Activated CD4-positive, alpha-beta T cell treated with anti-CD3 and anti-CD28 coated beads, Interleukin-2, amount 10 ng/mL, durations not matched to agents 7 days and 5 days (primary cell): ENCODE measurements around the gene UBE3B. TPM values are rescaled to one million over a fixed set of nuclear protein-coding genes. Genes with fewer than 3 reads are reported as not detected.
"Not testable (repeated sequence)": the region's sequence is repeated elsewhere in the genome, so short reads cannot be mapped to it uniquely, and the experiment has no call there.

ENCODE experiments used
- CTCF ChIA-PET: fragments of 350-600 bp; sonication (Branson Sonifier 250); formaldehyde crosslinking; loops from one replicate; lab custom pipeline; 2021; ENCODE audit warnings: antibody characterized with exemption; lab: Charles Lee
- POLR2A ChIA-PET: fragments of 350-600 bp; sonication (Branson Sonifier 250); formaldehyde crosslinking; loops from one replicate; lab custom pipeline; 2021; ENCODE audit warnings: antibody characterized with exemption; lab: Charles Lee
- DNase-seq: peaks from one replicate; pipeline ENCODE4 v3.0.0-alpha.2; 2020
- H3K27ac Mint-ChIP-seq: one replicate; pipeline ENCODE4 v1.8.0; 2021; ENCODE audit warnings: mild to moderate bottlenecking, moderate library complexity, mixed read lengths
- H3K27me3 Mint-ChIP-seq: one replicate; pipeline ENCODE4 v1.8.0; 2021; ENCODE audit warnings: mixed read lengths
- H3K36me3 Mint-ChIP-seq: one replicate; pipeline ENCODE4 v1.8.0; 2021; ENCODE audit warnings: low read depth, mixed read lengths
- H3K4me1 Mint-ChIP-seq: one replicate; pipeline ENCODE4 v1.8.0; 2021; ENCODE audit warnings: mixed read lengths
- H3K4me3 Mint-ChIP-seq: one replicate; pipeline ENCODE4 v1.8.0; 2021; ENCODE audit warnings: mild to moderate bottlenecking, moderate library complexity, mixed read lengths
- H3K9me3 Mint-ChIP-seq: one replicate; pipeline ENCODE4 v1.8.0; 2021; ENCODE audit warnings: mixed read lengths
- total RNA-seq, 2 experiments: library from RNA; stranded (reverse); gene quantifications; one replicate each; pipeline ENCODE4 v1.2.3, GENCODE V29; 2021

UBE3B gene
- total RNA-seq, 2 experiments from 2014 or later: 35.5 to 37.4 TPM

GRCh38 chr12:109466305-109466704, 11.1 kb upstream of the UBE3B start:
- H3K36me3 Mint-ChIP-seq: peaks cover 21% of the 10 kb centered on the region
- ChIA-PET POLR2A (no interaction called here), CTCF (interaction anchor here (1.7 kb wide), 1 partner anchor 11 kb away, joined by 5 read pairs; no protein-coding TSS in a partner anchor)
- no peaks in the 10 kb centered on the region for H3K9me3 Mint-ChIP-seq
- no peak overlapping the region for H3K27ac Mint-ChIP-seq
- DNase-seq: no peak
- H3K27me3 Mint-ChIP-seq: no peaks in the 10 kb centered on the region
- no peak overlapping the region for H3K4me3 Mint-ChIP-seq
- peaks cover 53% of the 10 kb centered on the region for H3K4me1 Mint-ChIP-seq

DNA sequence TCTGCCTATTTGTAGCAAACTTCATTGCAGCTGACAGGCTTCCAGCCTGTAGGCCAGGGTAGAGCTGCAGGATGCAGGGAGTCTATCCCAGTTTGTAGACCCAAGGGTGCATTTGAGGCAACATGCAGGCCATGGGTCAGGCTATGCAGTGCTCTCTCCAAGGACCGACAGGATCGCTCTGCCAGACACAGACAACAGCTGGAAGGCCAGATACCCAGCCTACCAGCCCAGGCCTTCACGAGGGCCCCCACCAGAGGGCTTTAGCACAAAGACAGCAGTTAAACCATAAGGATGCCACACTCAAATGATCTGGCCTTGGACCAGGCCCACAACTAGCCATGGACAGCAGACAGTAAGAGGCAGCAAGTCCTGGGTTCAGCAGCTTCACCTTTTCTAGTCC, 10.6 kb upstream of the UBE3B start:
- H3K4me3 Mint-ChIP-seq: no peak overlapping the region
- no peak for DNase-seq
- CTCF ChIA-PET: interaction anchor here (1.0 to 1.7 kb wide), 3 partner anchors 9 to 12 kb away, joined by 3 to 5 read pairs (median 5); partner anchors contain the start of genes KCTD10 and UBE3B
- POLR2A ChIA-PET: no interaction called here
- H3K36me3 Mint-ChIP-seq: peaks cover 19% of the 10 kb centered on the region
- no peaks in the 10 kb centered on the region for H3K27me3 Mint-ChIP-seq
- H3K27ac Mint-ChIP-seq: no peak overlapping the region
- peaks cover 50% of the 10 kb centered on the region for H3K4me1 Mint-ChIP-seq
- H3K9me3 Mint-ChIP-seq: no peaks in the 10 kb centered on the region

DNA sequence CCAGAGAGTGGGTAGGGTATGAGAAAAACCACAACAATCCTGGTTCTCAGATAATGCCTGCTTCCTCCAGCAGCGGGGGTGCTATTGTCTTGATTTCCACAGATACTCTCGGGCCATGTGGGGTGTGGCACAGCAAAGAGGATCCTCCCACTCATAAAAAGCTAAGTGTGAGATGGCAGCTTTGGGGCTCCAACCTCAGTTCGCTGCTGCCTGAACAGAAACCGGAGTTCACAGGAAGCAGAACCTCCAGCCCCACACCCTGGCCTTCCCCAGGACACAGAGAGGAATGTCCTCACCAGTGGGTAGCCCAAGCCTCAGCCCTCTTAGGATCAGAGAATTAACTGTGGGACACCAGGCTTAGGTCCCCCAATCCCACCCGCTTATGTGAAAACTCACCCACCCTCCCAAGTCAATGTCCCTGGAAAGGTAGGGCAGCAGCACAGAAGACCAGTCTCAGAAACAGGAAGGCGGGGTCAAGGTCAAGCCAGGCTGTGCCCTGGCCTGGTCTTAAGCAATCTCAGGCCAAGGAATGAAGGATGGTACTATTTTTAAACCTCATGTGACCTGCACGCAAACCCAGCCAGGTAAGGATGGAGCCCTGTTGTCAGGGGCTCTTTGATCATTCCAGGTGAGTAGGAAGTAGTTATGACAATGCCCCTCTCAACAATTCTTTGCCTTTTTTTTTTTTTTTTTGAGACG, 9.3 kb upstream of the UBE3B start:
- H3K27me3 Mint-ChIP-seq: no peaks in the 10 kb centered on the region
- POLR2A ChIA-PET: no interaction called here

DNA sequence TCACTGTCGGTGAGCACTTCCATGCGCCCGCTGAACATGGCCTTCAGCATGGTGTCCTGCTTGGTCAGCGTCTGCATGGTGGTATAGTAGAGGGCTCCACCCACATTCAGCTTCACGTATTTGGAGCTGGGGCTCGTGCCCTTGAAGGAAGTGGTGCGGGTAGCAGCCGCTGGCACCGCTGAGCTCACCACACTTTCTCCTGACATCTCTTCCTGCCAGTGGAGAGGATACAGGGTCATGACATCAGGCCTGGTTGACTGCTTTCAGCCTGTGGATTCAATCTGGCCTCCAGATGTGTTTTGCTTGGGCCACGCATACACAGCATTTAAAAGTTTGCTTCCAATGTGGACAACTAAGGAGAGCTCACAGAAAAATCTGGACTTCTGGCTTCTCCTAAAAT, 7.9 kb upstream of the UBE3B start:
- no peak overlapping the region for H3K27ac Mint-ChIP-seq
- CTCF ChIA-PET: interaction anchor here (0.6 to 1.5 kb wide), 2 partner anchors 12 to 758 kb away, joined by 4 to 5 read pairs; no protein-coding TSS in a partner anchor
- no peaks in the 10 kb centered on the region for H3K27me3 Mint-ChIP-seq
- no peak for DNase-seq
- no peak overlapping the region for H3K4me3 Mint-ChIP-seq
- POLR2A ChIA-PET: no interaction called here
- H3K9me3 Mint-ChIP-seq: no peaks in the 10 kb centered on the region
- H3K36me3 Mint-ChIP-seq: peaks cover 16% of the 10 kb centered on the region
- peaks cover 27% of the 10 kb centered on the region for H3K4me1 Mint-ChIP-seq

More for the DNA sequence above, 9.3 kb upstream of the UBE3B start:
- peaks cover 37% of the 10 kb centered on the region for H3K4me1 Mint-ChIP-seq
- no peak for DNase-seq
- H3K9me3 Mint-ChIP-seq: no peaks in the 10 kb centered on the region
- H3K27ac Mint-ChIP-seq: no peak overlapping the region
- no peak overlapping the region for H3K4me3 Mint-ChIP-seq
- peaks cover 16% of the 10 kb centered on the region for H3K36me3 Mint-ChIP-seq
- CTCF ChIA-PET: interaction anchor here (1.7 kb wide), 1 partner anchor 9 kb away, joined by 5 read pairs; the partner anchor contains the start of genes KCTD10 and UBE3B

DNA sequence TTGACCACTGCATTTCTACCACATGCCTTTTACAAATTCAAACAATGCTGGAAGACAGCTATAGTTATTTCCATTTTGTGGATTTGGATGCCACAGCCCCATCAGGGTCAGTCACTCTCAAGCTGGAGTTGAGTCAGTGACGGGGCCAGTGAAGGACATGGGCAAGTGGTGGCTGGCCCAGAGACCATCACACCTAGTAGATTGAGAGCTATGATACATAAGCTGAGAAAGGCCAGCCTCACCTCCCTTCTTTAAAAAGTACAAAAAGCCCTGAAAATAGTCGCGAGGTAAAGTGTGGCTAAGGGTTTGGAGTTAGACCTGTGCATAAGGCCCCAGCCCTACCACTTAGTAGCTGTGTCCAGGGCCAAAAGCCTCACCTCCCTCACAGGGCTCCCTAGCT, 4.4 kb upstream of the UBE3B start:
- no peak overlapping the region for H3K4me3 Mint-ChIP-seq
- H3K9me3 Mint-ChIP-seq: no peaks in the 10 kb centered on the region
- DNase-seq: no peak
- H3K36me3 Mint-ChIP-seq: peaks cover 15% of the 10 kb centered on the region
- CTCF ChIA-PET: interaction anchor here (0.6 to 1.5 kb wide), 3 partner anchors 10 to 36 kb away, joined by 3 to 4 read pairs (median 3); no protein-coding TSS in a partner anchor
- H3K27me3 Mint-ChIP-seq: no peaks in the 10 kb centered on the region
- H3K27ac Mint-ChIP-seq: no peak overlapping the region
- H3K4me1 Mint-ChIP-seq: peaks cover 51% of the 10 kb centered on the region
- POLR2A ChIA-PET: no interaction called here

GRCh38 chr12:109473526-109474270, 3.7 kb upstream of the UBE3B start:
- H3K27ac Mint-ChIP-seq, H3K27me3 Mint-ChIP-seq, H3K9me3 Mint-ChIP-seq, DNase-seq, H3K4me3 Mint-ChIP-seq, POLR2A ChIA-PET: not testable (repeated sequence)
- peaks cover 48% of the 10 kb centered on the region for H3K4me1 Mint-ChIP-seq
- CTCF ChIA-PET: interaction anchor here (0.6 to 1.5 kb wide), 4 partner anchors 11 to 566 kb away, joined by 3 to 4 read pairs (median 3); no protein-coding TSS in a partner anchor
- H3K36me3 Mint-ChIP-seq: peaks cover 11% of the 10 kb centered on the region

DNA sequence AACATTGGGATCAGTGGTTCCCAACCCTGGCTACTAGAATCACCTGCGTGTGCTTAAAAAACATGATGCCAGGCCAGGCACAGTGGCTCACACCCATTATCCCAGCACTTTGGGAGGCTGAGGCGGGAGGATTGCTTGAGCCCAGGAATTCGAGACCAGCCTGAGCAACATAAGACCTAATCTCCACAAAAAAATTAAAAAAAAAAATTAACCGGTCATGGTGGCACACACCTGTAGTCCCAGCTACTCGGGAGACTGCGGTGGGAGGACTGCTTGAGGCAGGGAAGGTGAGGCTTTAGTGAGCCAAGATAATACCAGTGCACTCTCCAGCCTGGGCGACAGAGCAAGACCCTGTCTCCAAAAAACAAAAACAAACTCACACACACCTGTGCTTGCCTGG, 2.3 kb upstream of the UBE3B start:
- H3K36me3 Mint-ChIP-seq: peaks cover 4% of the 10 kb centered on the region
- CTCF ChIA-PET: interaction anchor here (1.1 kb wide), 1 partner anchor 42 kb away, joined by 3 read pairs; no protein-coding TSS in a partner anchor
- H3K4me1 Mint-ChIP-seq: peaks cover 45% of the 10 kb centered on the region
- POLR2A ChIA-PET: interaction anchor here (0.6 kb wide), 1 partner anchor 20 kb away, joined by 5 read pairs; no protein-coding TSS in a partner anchor
- no peaks in the 10 kb centered on the region for H3K9me3 Mint-ChIP-seq
- H3K4me3 Mint-ChIP-seq: no peak overlapping the region
- no peaks in the 10 kb centered on the region for H3K27me3 Mint-ChIP-seq
- no peak overlapping the region for H3K27ac Mint-ChIP-seq
- no peak for DNase-seq

GRCh38 chr12:109475993-109476806, 1.2 kb upstream of the UBE3B start:
- Mint-ChIP-seq H3K4me1 (peaks cover 38% of the 10 kb centered on the region), H3K9me3 (no peaks in the 10 kb centered on the region), H3K27ac (peak overlapping the region; percentile 99), H3K4me3 (peak overlapping the region; percentile 89), H3K36me3 (no peaks in the 10 kb centered on the region), H3K27me3 (no peaks in the 10 kb centered on the region)
- CTCF ChIA-PET: interaction anchor here (1.0 to 2.5 kb wide), 4 partner anchors 19 to 122 kb away, joined by 3 to 7 read pairs (median 4); no protein-coding TSS in a partner anchor
- DNase-seq: peak; percentile 10
- POLR2A ChIA-PET: no interaction called here

GRCh38 chr12:109476807-109477184, 638 bp upstream of the UBE3B start:
- POLR2A ChIA-PET: no interaction called here
- Mint-ChIP-seq H3K9me3 (no peaks in the 10 kb centered on the region), H3K27me3 (no peaks in the 10 kb centered on the region), H3K4me1 (peaks cover 38% of the 10 kb centered on the region), H3K4me3 (peak overlapping the region; percentile 89), H3K36me3 (no peaks in the 10 kb centered on the region), H3K27ac (peak overlapping the region; percentile 99)
- CTCF ChIA-PET: interaction anchor here (1.0 to 2.5 kb wide), 5 partner anchors 9 to 43 kb away, joined by 3 to 7 read pairs (median 5); no protein-coding TSS in a partner anchor
- no peak for DNase-seq

GRCh38 chr12:109477963-109478315, 505 bp downstream of the UBE3B start:
- Mint-ChIP-seq H3K4me1 (peaks cover 38% of the 10 kb centered on the region), H3K27me3 (no peaks in the 10 kb centered on the region), H3K4me3 (peak overlapping the region; percentile 89), H3K27ac (peak overlapping the region; percentile 99), H3K9me3 (no peaks in the 10 kb centered on the region), H3K36me3 (no peaks in the 10 kb centered on the region)
- ChIA-PET POLR2A (no interaction called here), CTCF (interaction anchor here (1.2 to 2.5 kb wide), 3 partner anchors 20 to 41 kb away, joined by 3 to 7 read pairs (median 3); no protein-coding TSS in a partner anchor)
- no peak for DNase-seq

DNA sequence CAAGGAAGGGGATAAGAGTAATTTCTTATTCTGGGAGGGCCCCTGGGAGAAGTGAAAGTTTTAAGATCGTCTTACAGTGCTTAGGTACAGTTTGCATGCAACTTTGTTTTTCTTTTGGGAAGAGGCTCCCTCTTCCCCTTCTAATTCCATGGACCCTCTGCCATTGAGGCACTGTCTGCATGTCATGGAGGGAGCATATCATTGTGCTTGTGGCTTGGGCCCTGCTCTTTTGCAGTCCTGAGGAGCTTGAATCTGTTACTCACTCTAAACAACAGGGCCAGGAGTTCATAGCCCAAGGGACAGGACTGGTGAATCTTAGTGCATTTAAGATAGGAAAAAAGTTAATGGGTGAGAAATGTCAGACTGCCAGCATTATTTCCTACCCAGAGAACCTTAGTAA, 2.3 kb downstream of the UBE3B start:
- H3K36me3 Mint-ChIP-seq: peaks cover 2% of the 10 kb centered on the region
- no peaks in the 10 kb centered on the region for H3K27me3 Mint-ChIP-seq
- no peaks in the 10 kb centered on the region for H3K9me3 Mint-ChIP-seq
- peaks cover 32% of the 10 kb centered on the region for H3K4me1 Mint-ChIP-seq
- POLR2A ChIA-PET: no interaction called here
- no peak overlapping the region for H3K27ac Mint-ChIP-seq
- DNase-seq: no peak
- no peak overlapping the region for H3K4me3 Mint-ChIP-seq
- CTCF ChIA-PET: no interaction called here

DNA sequence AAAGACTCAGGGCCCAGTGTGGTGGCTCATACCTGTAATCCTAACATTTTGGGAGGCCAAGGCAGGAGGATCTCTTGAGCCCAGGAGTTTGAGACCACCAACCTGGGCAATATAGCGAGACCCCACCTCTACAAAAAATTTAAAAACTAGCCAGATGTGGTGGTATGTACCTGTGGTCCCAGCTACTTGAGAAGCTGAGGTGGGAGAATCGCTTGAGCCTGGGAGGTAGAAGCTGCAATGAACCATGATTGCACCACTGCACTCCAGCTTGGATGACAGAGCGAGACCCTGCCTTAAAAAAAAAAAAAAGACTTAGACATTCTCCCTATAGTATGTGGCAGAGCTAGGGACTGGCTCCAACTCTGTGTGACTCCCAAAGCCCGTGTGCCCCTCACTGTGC, 2.9 kb downstream of the UBE3B start:
- H3K9me3 Mint-ChIP-seq: no peaks in the 10 kb centered on the region
- ChIA-PET CTCF (interaction anchor here (0.6 kb wide), 1 partner anchor 226 kb away, joined by 3 read pairs; no protein-coding TSS in a partner anchor), POLR2A (no interaction called here)

More for the DNA sequence above, 2.9 kb downstream of the UBE3B start:
- no peaks in the 10 kb centered on the region for H3K27me3 Mint-ChIP-seq
- H3K4me3 Mint-ChIP-seq: no peak overlapping the region
- DNase-seq: no peak
- peaks cover 29% of the 10 kb centered on the region for H3K4me1 Mint-ChIP-seq
- H3K27ac Mint-ChIP-seq: no peak overlapping the region
- peaks cover 8% of the 10 kb centered on the region for H3K36me3 Mint-ChIP-seq
